ENCODE data around the gene VTI1A.
"Not testable (repeated sequence)": the region's sequence is repeated elsewhere in the genome, so short reads cannot be mapped to it uniquely, and the experiment has no call there.

VTI1A gene

DNA sequence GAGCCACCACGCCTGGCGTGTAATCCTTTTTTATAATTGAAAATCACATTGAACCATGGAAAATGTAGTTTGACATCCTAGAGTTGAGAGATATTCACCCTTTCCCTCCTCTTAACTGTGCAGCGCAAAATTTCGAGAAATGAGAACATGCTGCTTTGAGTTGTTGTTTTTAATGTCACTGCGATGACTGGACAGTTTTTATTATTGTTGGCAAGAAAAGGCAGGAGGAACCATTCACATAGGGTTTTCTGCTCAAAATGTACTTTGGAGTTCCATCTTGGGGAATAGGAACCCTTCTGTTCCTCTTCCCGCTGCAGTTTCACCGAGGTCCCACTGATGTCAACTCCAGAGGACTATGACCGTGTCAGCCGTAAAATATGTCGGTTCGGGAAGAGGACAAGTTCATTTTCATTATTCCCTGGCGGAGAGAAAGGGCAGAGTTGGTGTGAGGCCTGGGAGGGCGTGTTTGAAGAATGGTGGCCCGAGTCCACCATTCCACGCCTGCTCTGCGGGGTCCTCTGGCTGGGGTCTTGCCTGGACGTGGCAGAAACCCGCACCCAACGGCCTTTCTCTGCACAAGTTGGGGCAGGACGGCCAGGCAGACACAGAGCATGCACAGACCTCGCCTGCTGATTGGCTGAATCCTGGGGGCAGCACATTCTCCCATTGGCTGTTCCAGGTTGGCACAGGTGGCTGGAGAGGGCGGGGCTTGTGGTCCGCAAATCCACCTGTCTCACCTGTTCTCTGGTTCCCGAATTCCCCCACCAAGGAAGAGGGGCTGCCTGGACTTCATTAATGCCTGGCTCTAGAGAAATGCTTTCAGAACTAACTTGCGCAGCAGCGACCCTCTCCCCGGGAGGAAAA lies 397.9 kb downstream of the VTI1A start:
- DNase-seq, result no peak

DNA sequence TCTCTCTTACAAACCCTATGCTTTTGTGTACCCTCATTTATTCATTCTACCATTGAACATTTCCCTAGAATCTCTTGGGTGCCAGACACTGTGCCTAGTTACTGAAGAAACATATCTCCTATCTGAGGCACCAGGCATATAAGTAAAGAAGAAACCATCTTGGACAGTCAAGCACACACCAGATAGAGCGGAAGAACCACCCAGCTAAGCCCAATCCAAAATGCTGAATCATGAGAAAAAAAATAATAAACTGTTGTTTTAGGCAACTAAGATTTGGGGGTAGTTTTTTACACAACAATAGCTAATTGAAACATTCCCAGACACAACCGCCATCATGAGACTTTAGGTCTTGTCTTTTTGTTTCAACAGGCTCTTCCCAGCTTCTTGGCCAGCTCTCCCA lies 400.8 kb downstream of the VTI1A start:
- DNase-seq, result no peak

DNA sequence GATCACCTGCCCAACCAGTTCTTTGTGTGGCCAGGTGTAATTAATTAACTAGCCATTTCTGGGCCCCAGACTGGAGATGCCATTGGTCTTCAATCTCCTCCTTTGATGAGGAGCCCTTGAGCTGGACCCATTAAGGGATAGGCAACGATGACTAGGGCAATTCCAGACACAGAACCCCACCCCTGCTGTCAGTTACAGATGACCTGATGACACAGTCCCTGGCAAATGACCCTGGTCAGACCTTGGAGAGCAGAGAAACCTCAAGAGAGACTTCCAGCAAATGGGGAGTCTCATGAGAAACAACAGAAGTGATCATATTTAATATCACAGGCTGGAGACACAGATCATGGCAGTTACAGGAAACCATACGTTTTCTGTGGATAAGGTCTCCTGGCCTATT lies 401.2 kb downstream of the VTI1A start:
- no peak for DNase-seq

DNA sequence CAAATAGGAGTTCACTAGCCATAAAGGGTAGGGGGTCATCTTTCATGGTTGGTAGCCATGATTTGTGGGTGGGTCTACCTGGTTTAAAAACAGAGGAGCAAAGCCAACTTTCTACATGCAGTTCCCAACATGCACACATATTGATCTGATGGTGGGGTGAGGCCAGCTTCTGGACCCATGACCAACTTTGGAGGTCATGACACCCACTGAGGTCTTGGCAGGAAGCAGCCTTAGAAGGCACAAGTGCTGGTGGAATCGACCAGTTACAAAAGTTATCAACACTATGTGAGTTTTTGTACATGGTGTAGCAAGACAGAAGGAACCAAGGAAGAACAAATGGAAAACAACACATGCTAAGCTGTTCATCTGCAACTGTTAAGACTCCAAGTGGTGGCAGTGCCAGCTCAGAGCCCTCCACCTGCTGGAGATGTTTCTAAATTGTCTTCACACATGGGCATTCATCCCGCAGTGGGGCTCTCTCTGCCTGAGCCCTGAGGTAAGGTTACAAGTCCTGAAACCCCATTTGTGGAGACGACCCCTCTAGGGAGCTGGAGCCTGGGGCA lies 401.9 kb downstream of the VTI1A start:
- no peak for DNase-seq

DNA sequence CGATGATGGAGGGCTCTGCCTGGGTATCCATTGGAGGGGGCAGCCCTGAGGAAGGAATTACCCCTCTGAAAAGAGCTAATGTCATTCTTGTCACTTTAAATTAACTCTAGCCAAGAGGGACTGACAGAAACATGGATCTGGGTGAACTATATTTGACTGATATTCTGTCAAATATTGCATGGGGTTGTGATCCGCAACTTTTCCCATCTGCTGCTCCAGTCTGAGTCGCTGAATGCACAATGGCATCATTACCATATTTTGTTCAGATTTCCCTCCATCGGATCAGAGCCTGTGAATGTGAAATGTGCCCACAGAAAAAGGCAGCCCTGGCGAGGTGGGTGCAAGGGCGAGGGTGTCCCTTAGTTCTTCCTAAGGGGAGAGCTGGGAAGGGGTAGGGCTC lies 402.5 kb downstream of the VTI1A start:
- DNase-seq, result no peak

DNA sequence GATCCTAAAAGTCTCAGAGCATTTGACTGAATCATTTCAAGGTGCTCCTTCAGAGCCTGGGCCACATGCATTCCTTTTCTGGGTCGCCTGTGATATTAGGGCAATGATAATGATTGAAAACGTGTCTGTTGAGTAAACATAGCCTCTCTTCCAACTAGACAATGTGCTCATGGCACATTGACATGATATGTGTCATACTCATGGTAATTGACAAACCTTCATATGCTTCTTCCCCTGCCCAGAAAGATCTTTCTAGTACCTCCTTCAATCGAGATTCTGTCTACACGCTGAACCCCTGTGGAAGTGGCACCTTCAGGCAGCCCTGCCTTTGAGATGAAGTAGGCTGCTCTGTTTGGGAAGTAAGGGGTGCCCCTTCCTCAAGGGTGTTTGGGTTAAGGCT lies 404.2 kb downstream of the VTI1A start:
- no peak for DNase-seq

DNA sequence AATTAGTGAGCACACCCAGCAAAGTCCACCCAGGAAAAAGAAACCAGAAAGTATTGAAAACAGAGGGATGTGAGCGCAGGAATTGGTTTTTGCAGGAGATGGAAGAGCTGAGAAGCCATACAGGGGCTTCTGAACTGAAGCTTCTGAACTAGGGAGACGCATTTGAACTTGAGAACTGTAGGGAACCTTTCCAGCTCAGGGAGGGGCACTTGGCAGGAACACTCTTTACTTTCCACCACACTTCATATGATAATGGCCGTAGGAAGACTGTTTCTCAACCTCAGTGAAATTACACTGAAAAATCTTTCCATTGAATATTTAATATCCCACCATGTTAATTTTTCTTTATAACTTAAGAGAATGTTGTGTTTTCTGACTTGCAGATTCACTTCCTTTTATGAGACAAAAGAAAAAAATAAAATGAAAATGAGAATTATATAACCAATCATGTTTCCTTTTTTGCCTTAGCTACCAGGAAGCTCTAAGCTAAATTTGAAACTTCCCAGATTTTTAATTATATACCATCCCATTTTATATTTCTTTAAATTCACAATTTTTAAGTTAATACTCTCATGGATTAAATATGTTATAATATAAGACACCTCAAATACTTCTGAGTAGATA lies 404.7 kb downstream of the VTI1A start:
- DNase-seq, result no peak

DNA sequence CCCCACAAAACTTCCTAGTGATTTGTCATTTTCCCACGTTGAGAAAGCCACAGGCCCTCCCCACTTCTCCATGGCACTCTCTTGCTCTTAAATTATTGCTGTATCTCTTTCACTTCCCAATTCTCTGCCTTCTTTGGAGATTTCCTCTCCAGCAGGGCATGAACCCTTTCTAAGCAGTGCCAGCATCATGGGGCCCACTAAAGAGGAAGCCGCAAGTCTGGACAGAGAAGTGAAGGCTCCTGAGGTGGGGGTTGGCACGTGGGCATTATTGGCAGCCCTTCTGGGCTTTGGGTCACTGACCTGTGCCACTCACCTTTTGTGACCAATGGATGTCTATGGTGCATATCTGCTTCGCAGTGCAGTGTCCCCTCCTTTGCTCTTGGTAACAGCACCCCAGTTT lies 405.3 kb downstream of the VTI1A start:
- no peak for DNase-seq

DNA sequence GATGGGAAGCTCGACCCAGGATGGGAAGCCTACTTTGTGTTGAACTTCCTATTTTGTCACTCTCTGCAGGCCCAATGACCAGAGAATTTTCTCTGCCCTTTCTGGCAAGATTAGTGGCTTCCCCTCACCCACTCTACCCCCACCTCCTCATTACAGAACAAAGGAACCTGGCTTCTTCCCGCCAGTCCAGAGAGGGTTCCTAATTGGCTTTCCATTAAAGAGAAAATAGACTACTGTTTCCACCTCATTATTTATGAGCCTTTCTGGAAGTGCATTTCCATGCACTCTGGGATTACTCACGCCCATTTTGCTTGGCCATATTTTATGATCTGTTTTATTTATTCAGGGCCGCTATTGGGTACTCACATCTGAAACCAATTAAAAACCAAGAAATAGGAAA lies 408.1 kb downstream of the VTI1A start:
- no peak for DNase-seq

DNA sequence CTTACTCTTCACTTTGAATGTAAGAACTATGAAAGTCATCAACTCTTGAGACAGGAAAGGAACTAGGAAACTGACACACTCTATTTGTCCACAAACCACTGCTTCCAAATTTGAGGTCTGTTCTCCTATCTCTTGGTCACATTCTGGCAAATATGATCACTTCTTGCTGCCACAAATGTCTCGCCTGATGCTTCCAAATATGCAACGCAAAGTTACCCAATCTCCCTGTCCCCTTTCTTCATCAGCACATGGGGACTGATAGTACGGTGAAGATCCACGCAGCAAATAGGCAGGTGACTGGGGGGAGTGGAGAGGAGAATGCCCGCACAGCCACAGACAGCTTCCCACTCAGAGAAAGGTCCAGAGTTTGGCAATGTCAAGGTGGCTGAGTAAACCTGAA lies 410.5 kb downstream of the VTI1A start:
- no peak for DNase-seq

DNA sequence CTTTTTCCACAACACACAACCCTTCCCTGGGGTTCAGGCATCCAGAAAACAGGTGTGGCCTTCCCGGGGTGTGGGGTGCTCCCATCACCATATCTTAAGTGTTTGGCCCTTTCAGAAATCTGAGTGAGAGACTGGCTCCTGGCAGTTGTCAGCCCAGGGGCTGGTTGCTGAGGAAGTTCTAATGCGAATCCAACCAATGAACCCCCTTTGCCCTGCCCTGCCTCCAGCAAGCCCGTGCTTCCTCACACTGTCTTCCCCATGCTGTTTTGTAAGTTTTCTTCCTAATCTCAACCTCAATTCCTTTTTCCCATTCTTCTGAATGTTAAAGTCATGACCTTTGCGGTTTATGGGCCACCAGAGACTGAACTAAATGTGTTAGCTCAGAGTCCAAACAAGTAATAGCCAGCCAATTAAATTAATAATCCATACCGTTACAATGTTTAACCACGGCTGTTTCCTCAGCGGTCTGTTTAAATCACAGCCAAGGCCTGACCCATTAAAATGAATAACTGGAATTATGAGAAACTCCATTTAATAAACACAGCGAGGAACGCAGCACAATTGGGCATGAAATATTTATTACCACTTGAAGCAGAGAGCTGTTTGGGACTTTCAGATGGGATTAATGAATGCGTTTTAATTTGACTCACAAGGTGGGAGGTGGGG lies 412.1 kb downstream of the VTI1A start:
- DNase-seq, result no peak

DNA sequence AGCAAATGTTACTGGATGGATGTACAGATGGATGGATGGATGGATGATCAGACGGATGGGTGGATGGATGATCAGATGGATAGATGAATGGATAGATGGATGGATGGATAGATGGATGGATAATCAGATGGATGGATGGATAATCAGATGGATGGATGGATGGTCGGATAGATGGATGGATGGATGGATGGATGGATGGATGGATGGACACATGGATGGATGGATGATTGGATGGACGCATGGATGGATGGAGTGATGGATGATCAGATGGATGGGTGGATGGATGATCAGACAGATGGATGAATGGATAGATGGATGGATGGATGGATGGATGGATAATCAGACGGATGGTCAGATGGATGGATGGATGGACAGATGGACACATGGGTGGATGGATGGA lies 412.8 kb downstream of the VTI1A start:
- no peak for DNase-seq

DNA sequence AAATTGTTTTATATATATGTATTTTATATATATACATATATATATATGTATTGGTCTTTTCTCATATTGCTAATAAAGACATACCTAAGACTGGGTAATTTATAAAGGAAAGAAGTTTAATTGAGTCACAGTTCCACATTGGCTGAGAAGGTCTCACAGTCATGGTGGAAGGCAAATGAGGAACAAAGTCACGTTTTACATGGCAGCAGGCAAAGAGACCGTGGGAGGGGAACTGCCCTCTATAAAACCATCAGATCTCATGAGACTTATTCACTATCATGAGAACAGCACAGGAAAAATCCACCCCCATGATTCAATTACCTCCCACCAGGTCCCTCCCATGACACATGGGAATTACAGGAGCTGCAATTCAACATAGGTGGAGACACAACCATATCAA lies 416.4 kb downstream of the VTI1A start:
- DNase-seq, result not testable (repeated sequence)

All from right hindlimb (tissue), 1 donor.